Activated CD4-positive, alpha-beta T cell treated with anti-CD3 and anti-CD28 coated beads, Interleukin-2, Interleukin-4, amounts not matched to agents 100 ng/mL and 50 ng/mL, durations not matched to agents 16 hours and 8 hours (primary cell): ENCODE measurements around the gene AFG1L.
A peak's percentile ranks its signal among the peaks of the same experiment; 100 is the strongest.
"Not testable (repeated sequence)": the region's sequence is repeated elsewhere in the genome, so short reads cannot be mapped to it uniquely, and the experiment has no call there.

Experiments
- DNase-seq: peaks from one replicate; pipeline ENCODE4 v3.0.0-alpha.2; 2020; ENCODE audit warnings: low spot score

AFG1L gene

DNA sequence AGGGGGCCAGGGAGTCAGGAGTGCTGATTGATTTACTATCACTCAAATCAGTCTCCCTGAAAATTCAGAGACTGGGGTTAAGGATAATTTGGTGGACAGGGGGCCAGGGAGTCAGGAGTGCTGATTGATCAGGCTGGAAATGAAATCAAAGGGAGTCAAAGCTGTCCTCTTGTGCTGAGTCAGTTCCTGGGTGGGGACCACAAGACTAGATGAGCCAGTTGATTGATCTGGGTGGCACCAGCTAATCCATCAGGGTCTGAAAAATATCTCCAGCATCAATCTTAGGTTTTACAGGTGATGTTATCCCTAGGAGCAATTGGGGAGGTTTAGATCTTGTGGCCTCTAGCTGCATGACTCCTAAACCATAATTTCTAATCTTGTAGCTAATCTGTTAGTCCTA lies 6.1 kb upstream of the AFG1L start:
- DNase-seq, result peak; percentile 18

DNA sequence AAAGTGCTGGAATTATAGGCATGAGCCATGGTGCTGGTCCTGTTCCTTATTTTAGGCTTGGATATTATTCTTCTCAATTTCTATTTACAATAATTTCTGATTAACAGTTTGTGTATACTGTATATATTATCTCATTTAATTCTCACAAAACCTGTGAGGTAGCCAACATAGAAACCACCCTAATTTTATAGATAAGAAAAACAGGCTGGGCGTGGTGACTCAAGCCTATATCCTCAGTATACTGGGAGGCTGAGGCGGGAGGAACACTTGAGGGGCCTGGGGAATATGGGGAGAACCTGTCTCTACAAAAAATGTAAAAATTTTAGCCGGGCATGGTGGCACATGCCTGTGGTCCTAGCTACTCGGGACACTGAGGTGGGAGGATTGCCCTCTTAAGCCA lies 3.8 kb upstream of the AFG1L start:
- DNase-seq, result no peak

DNA sequence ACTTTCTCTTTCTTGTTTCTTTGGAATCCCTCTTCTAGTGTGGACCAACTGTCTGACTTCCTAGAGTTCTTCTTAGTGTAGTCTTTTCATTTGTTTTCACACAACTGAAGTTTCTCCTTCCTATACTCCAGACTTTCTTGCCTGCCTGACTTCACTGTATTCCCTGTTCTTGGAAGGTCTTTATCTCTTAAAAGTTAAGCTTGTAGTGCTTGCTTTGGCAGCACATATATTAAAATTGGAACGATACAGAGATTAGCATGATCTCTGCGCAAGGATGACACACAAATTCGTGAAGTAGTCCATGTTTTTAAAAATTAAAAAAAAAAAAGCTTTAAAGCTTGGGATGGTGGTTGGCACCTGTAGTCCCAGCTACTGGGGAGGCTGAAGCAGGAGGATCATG lies 2.3 kb upstream of the AFG1L start:
- DNase-seq, result not testable (repeated sequence)

DNA sequence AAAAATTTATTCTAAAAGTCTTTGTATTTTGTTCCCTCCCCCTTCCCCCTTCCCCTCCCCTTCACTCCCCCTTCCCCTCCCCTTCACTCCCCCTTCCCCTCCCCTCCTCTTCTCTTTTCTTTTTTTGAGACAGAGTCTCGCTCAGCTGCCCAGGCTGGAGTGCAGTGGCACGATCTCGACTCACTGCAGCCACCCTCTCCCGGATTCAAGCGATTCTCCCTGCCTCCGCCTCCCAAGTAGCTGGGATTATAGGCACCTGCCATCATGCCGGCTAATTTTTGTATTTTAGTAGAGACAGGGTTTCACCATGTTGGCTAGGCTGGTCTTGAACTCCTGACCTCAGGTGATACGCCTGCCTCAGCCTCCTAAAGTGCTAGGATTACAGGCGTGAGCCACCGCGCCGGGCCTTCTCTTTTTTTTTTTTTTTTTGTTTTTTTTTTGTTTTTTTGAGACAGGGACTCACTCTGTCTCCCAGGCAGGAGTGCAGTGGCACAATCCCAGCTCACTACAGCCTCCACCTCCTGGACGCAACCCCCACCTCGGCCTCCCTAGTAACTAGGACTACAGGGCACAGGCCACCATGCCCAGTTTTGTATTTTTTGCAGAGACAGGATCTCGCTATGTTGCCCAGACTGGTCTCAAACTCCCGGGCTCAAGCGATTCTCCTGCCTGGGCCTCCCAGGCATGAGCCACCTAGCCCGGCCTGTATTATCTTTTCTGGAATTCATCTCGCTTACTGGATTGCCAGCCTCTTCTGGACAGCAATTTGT lies 1.1 kb upstream of the AFG1L start:
- no peak for DNase-seq

DNA sequence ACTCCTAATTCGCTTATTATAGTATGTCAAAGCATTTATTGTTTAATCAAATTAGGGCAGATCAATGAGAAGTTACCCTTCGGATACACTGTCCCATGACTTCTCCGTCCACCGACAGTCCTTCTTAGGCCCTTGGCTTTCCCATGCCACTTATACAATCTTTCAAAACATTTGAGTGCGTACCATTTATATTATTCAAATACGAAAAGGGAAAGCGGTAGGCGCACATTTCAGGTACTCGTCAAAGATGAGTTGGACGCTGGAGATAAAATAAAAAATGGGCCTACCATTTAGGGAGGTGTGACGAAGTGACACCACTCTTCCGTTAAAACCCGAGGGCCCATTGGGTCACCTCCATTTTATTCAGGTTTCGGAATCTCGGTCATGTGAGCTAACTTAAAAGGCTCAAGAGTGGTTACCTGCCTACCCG lies 542 bp upstream of the AFG1L start:
- no peak for DNase-seq

DNA sequence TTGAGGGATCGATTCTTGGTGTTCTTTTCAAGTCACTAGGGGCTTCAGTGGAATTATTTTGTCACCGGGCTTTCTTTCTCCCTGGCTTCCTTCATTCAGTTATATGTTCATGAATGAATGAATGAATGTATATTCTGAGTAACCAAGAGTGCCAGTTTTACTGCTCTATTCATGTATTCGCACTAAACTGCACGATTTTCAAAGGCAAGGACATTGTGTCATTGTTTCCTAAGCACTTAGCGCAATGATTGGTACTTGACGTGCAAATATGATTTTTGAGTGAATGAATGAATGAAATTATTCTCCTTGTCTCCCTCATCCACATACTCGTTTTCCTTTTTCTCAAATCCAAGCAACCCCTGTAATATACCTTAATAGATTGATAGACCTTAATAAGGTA lies 822 bp downstream of the AFG1L start:
- DNase-seq, result no peak

DNA sequence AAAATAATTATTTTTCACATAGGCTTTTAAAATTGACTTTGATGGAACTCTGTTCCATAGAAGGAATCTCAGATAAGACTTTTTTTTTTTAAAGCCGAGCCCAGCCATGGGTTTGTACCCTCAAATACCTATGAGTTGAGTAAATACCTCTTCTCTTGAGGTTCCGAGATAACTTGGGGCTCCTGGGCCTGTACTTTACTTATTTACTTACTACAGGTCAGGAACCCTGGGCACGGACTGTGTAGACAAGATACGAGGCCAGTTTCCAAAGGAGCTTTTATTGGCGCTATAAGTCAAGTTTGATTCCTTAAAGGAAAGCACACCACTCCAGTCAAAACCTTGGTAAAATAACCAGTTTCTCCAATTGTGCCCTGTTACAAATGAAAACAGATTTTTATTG lies 7.5 kb downstream of the AFG1L start:
- DNase-seq, result no peak

DNA sequence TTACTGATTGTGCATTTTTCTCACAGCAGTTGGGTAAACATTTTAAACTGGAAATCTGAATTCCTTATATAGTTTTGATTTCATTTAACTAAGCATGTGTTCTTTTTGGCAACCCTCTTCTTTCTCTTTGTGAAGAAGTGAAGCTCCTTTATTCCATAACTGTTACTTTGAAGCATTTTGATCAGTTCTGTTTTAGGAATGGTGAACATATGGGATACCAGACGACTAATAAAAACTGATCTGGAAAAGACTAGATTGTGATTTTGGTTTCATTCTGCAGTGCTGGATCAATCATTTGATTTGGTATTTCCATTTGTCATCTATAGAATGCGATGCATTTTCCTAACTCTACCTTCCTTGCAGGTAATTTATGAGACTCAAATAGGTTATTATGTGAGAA lies 9.8 kb downstream of the AFG1L start:
- DNase-seq, result no peak

DNA sequence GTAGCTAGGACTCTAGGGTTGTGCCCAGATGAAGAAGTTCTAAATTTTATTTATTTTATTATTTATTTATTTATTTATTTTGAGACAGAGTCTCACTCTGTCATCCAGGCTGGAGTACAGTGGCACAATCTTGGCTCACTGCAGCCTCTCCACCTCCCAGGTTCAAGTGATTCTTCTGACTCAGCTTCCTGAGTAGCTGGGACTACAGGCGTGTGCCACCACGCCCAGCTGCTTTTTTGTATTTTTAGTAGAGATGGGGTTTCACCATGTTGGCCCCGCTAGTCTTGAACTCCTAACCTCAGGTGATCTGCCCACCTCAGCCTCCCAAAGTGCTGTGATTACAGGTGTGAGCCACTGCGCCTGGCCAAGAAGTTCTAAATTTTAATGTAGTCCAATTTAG lies 13.8 kb downstream of the AFG1L start:
- not testable (repeated sequence) for DNase-seq

DNA sequence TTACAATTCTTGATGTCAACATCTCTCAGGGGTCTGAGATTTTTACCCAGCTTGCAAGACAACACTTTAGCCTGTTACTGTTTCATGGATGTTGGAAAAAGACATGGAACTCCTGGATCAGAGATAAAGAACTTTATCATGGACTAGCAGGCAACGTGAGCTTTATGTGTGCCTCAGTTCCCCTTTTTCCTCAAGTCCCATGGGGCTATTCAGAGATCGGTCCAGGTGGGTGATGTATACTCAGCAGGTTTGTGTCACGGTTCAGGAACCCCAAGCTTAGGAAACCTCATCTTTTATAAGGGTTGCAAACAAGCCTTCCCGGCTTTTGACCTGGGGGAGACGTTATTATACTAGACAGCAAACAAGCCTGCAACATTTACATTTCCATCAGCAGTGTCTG lies 15.0 kb downstream of the AFG1L start:
- no peak for DNase-seq

DNA sequence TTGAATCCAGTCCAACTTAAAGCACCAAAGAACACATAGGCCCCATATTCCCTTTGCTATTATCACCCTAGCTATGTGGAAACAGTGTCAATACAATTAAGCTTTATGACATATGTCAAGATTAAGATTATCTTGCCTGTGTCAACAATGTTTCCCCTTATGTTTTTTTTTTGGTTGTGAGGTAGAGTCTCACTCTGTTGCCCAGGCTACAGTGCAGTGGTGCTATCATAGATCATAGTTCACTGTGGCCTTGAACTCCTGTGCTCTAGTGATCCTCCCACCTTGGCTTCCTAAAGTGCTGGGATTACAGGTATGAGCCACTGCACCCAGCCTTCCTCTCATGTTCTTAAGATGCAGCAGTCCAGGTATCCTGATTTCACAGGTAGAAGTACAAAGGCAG lies 17.8 kb downstream of the AFG1L start:
- no peak for DNase-seq

DNA sequence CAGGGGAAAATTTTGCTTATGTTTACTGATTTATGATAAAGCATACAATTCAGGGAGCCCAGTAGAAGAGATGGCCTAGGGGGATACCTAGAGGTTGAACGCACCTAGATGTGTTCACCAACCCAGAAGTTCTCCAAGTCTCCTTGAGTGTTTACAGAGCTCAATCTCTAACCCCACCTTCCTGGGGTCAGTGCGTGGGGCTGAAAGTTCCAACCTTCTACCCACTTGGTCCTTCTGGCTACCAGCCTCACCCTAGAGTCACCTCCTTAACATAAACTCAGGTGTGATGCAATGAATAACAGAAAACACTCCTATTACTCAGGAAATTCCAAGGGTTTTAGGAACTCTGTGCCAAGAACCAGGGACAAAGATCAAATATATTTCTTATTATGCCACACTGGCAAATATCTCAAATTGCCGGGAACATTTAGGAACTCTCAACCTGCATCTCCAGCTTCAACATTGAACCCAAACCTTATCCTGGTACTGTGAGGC lies 26.4 kb downstream of the AFG1L start:
- no peak for DNase-seq

DNA sequence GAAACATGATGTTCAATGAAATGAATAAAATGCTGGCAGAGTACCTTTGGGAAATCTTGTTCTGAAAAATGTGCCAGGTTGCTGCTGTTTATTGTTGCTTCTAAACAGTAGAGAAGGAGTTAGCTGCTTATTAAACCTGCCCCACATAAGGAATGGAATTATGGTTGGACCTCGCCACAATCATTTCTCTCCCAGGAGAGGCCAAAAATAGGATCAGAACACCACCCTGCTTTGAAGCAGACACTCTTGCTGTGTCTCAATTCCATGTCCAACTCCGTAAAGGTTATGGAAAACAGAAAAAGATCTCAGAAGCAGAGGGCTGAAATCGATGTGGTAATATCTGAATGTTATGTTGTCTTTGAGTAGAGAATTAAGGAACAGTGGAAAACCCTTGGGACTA lies 27.9 kb downstream of the AFG1L start:
- DNase-seq, result no peak

DNA sequence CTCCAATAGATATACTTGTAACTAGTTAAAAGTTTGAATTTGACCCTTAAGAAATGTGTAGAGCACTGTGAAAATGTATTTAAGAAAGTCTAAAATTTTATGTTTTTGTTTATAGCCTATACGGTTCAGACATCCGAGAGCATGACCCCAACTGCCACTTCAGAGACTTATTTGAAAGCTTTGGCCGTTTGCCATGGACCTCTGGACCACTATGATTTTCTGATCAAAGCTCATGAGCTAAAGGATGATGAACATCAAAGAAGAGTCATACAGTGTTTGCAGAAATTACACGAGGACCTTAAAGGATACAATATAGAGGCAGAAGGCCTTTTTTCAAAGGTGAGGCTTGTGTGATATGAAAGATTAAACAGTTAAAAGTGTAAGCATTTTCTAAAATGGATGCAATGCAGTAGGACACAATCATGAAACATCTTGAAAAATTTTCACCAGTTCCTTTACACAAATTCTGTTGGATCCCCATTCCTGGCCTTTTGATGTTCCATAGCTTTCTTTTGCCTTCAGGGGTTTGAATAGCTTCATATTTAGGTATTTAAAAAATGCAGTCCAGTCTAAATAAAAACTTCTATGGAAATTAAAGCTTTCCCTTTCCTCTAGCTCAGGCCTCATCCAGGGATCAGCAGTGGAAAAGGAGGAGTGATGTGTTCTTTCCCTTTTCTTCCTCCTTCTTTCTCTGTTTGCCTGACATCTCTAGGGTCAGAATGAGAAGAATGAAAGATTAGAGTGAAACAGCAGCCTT lies 29.0 kb downstream of the AFG1L start:
- no peak for DNase-seq

DNA sequence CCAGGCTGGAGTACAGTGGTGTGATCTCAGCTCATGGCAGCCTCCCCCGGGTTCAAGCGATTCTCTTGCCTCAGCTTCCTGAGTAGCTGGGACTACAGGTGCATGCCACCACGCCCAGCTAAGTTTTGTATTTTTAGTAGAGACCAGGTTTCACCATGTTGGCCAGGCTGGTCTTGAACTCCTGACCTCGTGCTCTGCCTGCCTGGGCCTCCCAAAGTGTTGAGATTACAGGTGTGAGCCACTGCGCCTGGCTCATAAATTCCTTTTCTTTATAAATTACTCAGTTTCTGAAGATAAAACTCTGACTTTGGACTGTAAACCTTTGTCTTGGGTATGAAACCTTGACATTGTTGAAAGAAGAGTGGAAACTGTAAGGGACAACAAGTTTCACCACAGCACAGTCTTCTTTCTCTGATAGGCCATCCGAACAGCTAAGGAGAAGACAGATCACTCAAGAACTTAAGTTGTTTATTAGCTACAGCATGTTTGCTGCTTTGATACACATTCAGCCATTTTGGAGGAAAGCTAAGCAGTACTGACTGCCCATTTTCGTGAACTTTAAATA lies 35.4 kb downstream of the AFG1L start:
- not testable (repeated sequence) for DNase-seq

DNA sequence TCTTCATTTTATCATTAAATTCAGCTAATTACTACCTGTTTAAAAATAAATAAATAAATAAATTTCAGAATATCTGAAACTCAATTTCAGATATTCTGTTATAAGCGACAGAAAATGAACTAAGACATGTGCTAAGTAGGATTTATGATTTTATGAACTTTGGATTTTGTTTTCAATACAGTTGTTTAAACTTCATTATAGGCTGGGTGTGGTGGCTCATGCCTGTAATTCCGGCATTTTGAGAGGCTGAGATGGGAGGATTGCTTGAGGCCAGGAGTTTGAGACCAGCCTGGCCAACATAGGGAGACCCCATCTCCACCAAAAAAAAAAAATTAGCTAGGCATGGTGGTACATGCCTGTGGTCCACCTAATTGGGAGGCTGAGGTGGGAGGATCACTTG lies 36.0 kb downstream of the AFG1L start:
- DNase-seq, result no peak

DNA sequence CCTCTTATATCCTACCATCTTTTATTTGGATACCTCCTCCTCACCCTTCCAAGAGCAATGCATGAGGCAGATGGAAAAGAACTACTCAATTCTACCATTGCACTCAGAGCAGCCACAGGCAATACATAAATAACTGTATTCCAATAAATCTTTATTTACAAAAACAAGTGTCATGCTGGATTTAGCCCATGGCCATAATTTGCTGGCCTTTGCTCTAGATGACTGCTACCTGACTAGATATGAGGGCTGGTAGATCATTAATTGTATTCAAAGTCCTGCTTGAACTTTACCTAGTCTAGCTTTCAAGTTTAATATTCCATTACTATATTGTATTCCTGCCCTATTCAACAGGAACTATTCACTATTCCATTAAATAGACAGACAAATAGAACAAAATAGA lies 37.1 kb downstream of the AFG1L start:
- no peak for DNase-seq

DNA sequence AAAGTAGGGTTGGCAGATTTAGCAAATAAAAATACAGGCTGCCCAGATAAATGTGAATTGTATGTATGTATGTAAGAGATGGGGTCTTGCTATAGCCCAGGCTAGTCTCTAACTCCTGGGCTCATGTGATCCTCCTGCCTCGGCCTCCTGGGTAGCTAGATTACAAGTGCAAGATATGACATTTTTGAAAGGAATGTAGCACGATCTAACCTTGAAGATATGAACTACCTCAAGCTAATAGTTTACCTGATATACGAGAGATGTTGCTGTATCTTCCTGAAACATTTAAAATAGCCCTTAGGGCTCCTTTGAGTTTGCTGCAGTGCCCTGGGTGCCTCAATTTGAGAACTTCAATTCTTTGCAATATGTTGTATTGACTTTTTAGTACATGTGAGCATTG lies 42.1 kb downstream of the AFG1L start:
- no peak for DNase-seq

DNA sequence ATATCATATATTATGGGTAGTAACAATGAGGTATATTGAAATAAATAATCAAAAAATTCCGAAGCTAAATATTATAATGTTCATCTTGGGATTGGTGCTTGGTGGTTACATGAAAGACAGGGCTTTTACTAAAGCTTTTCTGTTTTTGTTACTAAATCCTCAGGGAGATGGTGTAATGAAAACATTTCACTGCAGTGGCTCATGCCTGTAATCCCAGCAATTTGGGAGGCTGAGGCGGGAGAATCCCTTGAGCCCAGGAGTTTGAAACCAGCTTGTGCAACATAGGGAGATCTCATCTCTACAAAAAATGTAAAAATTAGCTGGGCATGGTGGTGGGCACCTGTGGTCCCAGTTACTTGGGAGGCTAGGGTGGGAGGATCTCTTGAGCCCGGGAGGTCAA lies 42.9 kb downstream of the AFG1L start:
- no peak for DNase-seq

DNA sequence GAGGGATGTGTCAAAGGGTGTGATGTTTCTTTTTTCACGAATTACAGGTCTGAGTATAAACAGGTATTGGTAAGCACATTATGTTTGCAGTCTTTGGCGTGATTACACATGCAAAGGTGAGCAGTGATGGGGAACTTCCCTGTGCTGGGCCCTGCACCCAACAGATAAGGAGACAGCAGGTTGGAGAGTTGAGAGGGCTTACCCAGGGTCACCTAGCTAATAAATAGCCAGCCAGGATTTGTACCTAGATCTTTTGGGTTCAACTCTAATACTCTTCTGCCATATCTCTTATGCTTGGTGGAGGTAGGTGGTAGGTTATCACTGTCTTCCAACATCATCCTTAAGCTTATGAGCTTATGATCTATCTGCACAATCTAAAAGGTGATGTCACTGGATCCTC lies 46.5 kb downstream of the AFG1L start:
- DNase-seq, result no peak

DNA sequence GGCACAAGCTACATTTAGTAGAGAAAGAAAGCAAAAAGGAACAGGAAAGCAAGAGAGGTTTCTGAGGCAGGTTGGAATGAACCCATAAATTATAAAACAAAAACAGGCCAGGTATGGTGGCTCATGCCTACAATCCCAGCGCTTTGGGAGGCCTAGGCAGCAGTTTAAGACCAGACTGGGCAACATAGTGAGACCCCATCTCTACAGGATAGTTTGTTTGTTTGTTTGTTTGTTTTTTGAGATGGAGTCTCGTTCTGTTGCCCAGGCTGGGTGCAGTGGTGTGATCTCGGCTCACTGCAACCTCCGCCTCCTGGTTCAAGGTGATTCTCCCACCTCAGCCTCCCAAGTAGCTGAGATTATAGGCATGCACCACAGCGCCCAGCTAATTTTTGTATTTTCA lies 49.0 kb downstream of the AFG1L start:
- DNase-seq, result no peak

DNA sequence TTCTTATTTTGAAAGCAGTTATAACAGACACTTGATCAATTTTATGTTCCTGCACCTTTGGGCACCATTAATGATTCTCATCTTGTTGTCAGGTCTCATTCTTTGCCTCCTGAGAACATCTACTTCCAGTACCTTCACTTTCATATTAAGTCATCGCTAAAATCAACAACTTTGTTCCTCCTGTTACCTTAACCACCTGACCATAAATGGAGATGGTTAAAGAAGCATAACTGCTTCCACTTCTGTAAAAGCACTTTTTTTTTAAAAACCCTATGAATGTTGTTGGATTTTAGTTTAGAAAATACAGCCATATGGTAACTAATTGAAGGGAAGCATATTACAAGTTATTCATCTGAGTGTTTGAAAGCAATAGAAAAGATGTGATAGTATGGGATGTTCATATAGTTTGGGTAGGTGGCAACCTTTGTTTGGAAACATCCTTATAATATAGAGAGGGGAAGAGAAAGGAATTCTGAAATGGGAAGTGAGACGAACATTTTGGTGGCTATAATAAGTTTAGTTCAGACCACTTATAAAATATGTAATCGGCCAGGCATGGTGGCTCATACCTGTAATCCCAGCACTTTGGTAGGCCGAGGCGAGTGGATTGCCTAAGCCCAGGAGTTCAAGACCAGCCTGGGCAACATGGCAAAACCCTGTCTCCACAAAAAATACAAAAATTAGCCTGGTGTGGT lies 53.9 kb downstream of the AFG1L start:
- peak; percentile 55 for DNase-seq

DNA sequence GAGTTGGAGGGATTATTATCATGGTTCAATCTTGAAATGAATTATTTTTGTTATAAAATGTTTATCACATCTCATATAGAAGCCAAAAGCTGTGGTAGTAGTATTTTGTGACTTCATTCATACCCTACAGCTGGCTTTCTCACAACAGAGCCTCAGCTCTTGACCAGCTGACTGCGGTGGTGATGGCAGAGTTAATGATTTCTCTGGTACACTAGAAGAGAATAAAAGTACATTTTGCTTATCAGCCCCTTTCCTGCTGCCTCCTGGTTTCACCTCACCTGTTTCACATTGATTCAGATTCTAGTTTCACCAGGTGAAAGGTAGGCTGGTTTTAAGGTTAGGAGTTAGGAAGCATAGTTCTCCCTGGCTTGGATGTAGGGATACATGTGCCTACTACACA lies 55.7 kb downstream of the AFG1L start:
- no peak for DNase-seq
